Measurements from ENCODE around the gene TEX19.
"Not testable (repeated sequence)": the region's sequence is repeated elsewhere in the genome, so short reads cannot be mapped to it uniquely, and the experiment has no call there.

Gene TEX19

GRCh38 chr17:82338858-82339633 lies 20.0 kb upstream of the TEX19 start:
- DNase-seq: no peak

GRCh38 chr17:82339634-82340580 lies 19.1 kb upstream of the TEX19 start:
- no peak for DNase-seq

- no peak for DNase-seq
These were observed 16.5 kb upstream of the TEX19 start for GRCh38 chr17:82342361-82343079.

GRCh38 chr17:82343560-82343959 lies 15.5 kb upstream of the TEX19 start:
- no peak for DNase-seq

- DNase-seq: no peak
These were observed 14.7 kb upstream of the TEX19 start for GRCh38 chr17:82344175-82344907.

- no peak for DNase-seq
These were observed 13.7 kb upstream of the TEX19 start for GRCh38 chr17:82345151-82345976.

- peak; percentile 26 for DNase-seq
These were observed 12.4 kb upstream of the TEX19 start for GRCh38 chr17:82346342-82347300.

- DNase-seq: not testable (repeated sequence)
These were observed 11.1 kb upstream of the TEX19 start for GRCh38 chr17:82347994-82348393.

GRCh38 chr17:82348434-82348833 lies 10.6 kb upstream of the TEX19 start:
- DNase-seq: no peak

- DNase-seq: no peak
These were observed 10.2 kb upstream of the TEX19 start for GRCh38 chr17:82348866-82349265.

- no peak for DNase-seq
These were observed 9.8 kb upstream of the TEX19 start for GRCh38 chr17:82349287-82349701.

- DNase-seq: peak; percentile 51
These were observed 8.6 kb upstream of the TEX19 start for GRCh38 chr17:82350182-82351030.

- no peak for DNase-seq
These were observed 7.8 kb upstream of the TEX19 start for GRCh38 chr17:82351254-82351712.

- peak; percentile 91 for DNase-seq
These were observed 7.1 kb upstream of the TEX19 start for GRCh38 chr17:82351713-82352488.

GRCh38 chr17:82353484-82353883 lies 5.6 kb upstream of the TEX19 start:
- DNase-seq: no peak

GRCh38 chr17:82354804-82355308 lies 4.2 kb upstream of the TEX19 start:
- DNase-seq: no peak

- DNase-seq: no peak
These were observed 3.1 kb upstream of the TEX19 start for GRCh38 chr17:82355770-82356427.

Data from CD4-positive, alpha-beta T cell treated with Interleukin-17A for 4 hours (primary cell).